Peyer's patch (tissue), 4 donors: Measurements from ENCODE around the gene FALEC. TPM values are rescaled to one million over a fixed set of nuclear protein-coding genes. Genes with fewer than 3 reads are reported as not detected.

Experiments
- DNase-seq, 3 donors: peaks; one replicate each; pipeline ENCODE4 v3.0.0-alpha.2; 2017 to 2019
- H3K27ac ChIP-seq, 4 donors: fragments of 200-600 bp; sonication (generic); one replicate each; pipeline ENCODE4 v1.5.1; 2016 to 2019
- H3K27me3 ChIP-seq, 2 donors: fragments of 200-600 bp; sonication (generic); one replicate each; pipeline ENCODE4 v1.5.1; 2019
- H3K36me3 ChIP-seq, 3 donors: fragments of 200-600 bp; sonication (generic); one replicate each; pipeline ENCODE4 v1.5.1; 2016 to 2019
- H3K4me1 ChIP-seq, 4 donors: fragments of 200-600 bp; sonication (generic); one replicate each; pipeline ENCODE4 v1.5.1; 2016 to 2019
- H3K4me3 ChIP-seq, 4 donors: fragments of 200-600 bp; sonication (generic); 1 replicate in 3 of 4; 2 replicates in 1 of 4; pipeline ENCODE4 v1.5.1; 2016 to 2019; ENCODE audit warnings: mild to moderate bottlenecking in 1 of 4
- H3K9me3 ChIP-seq, 4 donors: fragments of 200-600 bp; sonication (generic); one replicate each; pipeline ENCODE4 v1.5.1; 2016 to 2019; ENCODE audit warnings: mild to moderate bottlenecking in 1 of 4
- POLR2A ChIP-seq, 2 donors: fragments of 450-650 bp; IDR thresholded peaks; one replicate each; pipeline ENCODE4 v1.5.1; 2017; ENCODE audit warnings: antibody characterized with exemption in 2 of 2, mild to moderate bottlenecking in 2 of 2, moderate library complexity in 2 of 2
- total RNA-seq, 4 donors: library from RNA; depleted of rRNA; stranded (reverse); fragments of >200 nt; gene quantifications; one replicate each; pipeline ENCODE4 v1.1.0, GENCODE V29; 2016
- TF ChIP-seq, protein P1 (sequence below), 6 experiments: fragments of 450-650 bp in 4 of 6; fragments of 200-600 bp in 2 of 6; sonication (generic) in 1 of 6; IDR thresholded peaks; one replicate each; pipeline ENCODE4 v1.5.1; 2017 to 2019; ENCODE audit warnings: antibody characterized with exemption in 6 of 6, mild to moderate bottlenecking in 3 of 6, moderate library complexity in 1 of 6

FALEC gene
- total RNA-seq, 4 donors from 2014 or later = not detected

DNA sequence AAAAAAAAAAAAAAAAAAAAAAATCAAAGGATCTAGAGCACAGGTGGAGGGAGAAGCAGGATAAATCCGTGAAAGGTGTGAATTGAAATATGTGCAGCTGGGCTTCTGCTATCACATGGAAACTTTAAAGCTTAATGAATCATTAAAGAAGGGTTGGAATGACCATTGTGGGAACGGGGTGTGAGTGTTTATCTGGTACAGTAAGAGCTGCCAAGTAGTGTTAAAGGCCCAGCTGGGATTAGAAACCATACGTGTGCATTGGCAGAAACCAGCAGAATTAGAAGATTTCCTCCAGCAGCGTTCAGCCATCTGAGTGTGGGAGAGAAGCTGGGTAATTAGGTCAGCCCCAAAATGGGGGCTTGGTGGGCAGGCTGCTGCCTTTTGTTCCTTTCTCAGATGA is 13.5 kb downstream of the FALEC start:
- no peaks in the 10 kb centered on the region for H3K27me3 ChIP-seq
- peaks cover 0 to 12% (median 0%) of the 10 kb centered on the region in 4 donors for H3K4me1 ChIP-seq
- H3K4me3 ChIP-seq = no peak overlapping the region
- H3K9me3 ChIP-seq = no peaks in the 10 kb centered on the region
- DNase-seq = no peak
- TF ChIP-seq, protein P1, sequence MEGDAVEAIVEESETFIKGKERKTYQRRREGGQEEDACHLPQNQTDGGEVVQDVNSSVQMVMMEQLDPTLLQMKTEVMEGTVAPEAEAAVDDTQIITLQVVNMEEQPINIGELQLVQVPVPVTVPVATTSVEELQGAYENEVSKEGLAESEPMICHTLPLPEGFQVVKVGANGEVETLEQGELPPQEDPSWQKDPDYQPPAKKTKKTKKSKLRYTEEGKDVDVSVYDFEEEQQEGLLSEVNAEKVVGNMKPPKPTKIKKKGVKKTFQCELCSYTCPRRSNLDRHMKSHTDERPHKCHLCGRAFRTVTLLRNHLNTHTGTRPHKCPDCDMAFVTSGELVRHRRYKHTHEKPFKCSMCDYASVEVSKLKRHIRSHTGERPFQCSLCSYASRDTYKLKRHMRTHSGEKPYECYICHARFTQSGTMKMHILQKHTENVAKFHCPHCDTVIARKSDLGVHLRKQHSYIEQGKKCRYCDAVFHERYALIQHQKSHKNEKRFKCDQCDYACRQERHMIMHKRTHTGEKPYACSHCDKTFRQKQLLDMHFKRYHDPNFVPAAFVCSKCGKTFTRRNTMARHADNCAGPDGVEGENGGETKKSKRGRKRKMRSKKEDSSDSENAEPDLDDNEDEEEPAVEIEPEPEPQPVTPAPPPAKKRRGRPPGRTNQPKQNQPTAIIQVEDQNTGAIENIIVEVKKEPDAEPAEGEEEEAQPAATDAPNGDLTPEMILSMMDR (IDR thresholded peaks at IDR 0.05) = no peak
- no peak for TF ChIP-seq POLR2A (IDR thresholded peaks at IDR 0.05)
- peak overlapping the region in 1 of 4 donors; percentile 48 for H3K27ac ChIP-seq
- H3K36me3 ChIP-seq = no peaks in the 10 kb centered on the region

- Histone ChIP-seq H3K4me1 (peaks cover 0 to 12% (median 0%) of the 10 kb centered on the region in 4 donors), H3K27me3 (no peaks in the 10 kb centered on the region), H3K9me3 (no peaks in the 10 kb centered on the region), H3K27ac (no peak overlapping the region), H3K36me3 (no peaks in the 10 kb centered on the region), H3K4me3 (no peak overlapping the region)
- TF ChIP-seq, protein P1 (IDR thresholded peaks at IDR 0.05) = no peak
- no peak for TF ChIP-seq POLR2A (IDR thresholded peaks at IDR 0.05)
- no peak for DNase-seq
Measured at GRCh38 chr1:150530491-150531159, 15.1 kb downstream of the FALEC start.

- TF ChIP-seq, protein P1 (IDR thresholded peaks at IDR 0.05) = no peak
- no peak for TF ChIP-seq POLR2A (IDR thresholded peaks at IDR 0.05)
- Histone ChIP-seq H3K36me3 (no peaks in the 10 kb centered on the region), H3K27me3 (no peaks in the 10 kb centered on the region), H3K27ac (peak overlapping the region in 2 of 4 donors; percentile 53 to 83), H3K4me3 (no peak overlapping the region), H3K9me3 (no peaks in the 10 kb centered on the region), H3K4me1 (peaks cover 0 to 12% (median 0%) of the 10 kb centered on the region in 4 donors)
- no peak for DNase-seq
Measured at GRCh38 chr1:150532860-150533259, 17.3 kb downstream of the FALEC start.

DNA sequence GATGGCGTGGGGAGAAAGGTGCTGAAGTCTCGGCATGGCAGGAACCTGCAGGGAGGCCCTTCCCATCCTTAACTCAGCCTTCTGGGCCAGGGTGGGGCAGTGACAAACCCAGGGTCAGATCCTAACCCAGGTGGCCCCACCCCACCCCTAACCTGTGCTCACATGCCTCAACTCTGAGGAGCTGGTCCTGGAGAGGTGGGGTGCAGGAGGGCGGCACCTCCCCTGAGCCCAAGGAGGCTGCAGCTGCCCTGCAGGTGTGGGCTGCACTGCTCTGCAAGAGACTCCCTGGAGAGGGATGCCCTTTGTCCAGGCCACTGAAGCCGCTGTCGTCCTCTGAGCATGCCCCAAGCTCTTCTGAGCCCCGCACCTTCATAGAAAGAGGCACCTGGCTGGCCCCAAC is 18.4 kb downstream of the FALEC start:
- Histone ChIP-seq H3K36me3 (no peaks in the 10 kb centered on the region), H3K9me3 (no peaks in the 10 kb centered on the region), H3K27ac (no peak overlapping the region), H3K4me1 (peaks cover 0 to 7% (median 0%) of the 10 kb centered on the region in 4 donors), H3K4me3 (no peak overlapping the region), H3K27me3 (no peaks in the 10 kb centered on the region)
- no peak for DNase-seq
- TF ChIP-seq POLR2A (IDR thresholded peaks at IDR 0.05) = no peak
- TF ChIP-seq, protein P1 (IDR thresholded peaks at IDR 0.05) = no peak

- Histone ChIP-seq H3K36me3 (no peaks in the 10 kb centered on the region), H3K4me1 (peaks cover 0 to 4% (median 0%) of the 10 kb centered on the region in 4 donors), H3K4me3 (no peak overlapping the region), H3K9me3 (no peaks in the 10 kb centered on the region), H3K27me3 (no peaks in the 10 kb centered on the region), H3K27ac (no peak overlapping the region)
- no peak for DNase-seq
- TF ChIP-seq, protein P1 (IDR thresholded peaks at IDR 0.05) = no peak
- TF ChIP-seq POLR2A (IDR thresholded peaks at IDR 0.05) = no peak
Measured at GRCh38 chr1:150535511-150536287, 20.1 kb downstream of the FALEC start.
